CD14-positive monocyte (primary cell): ENCODE results near the gene SFT2D2. TPM values are rescaled to one million over a fixed set of nuclear protein-coding genes. Genes with fewer than 3 reads are reported as not detected.

Source experiments
- DNase-seq, 3 donors: peaks; one replicate each; pipeline ENCODE4 v3.0.0-alpha.2; 2011 to 2022
- H2AFZ ChIP-seq: 2 replicates; pipeline ENCODE4 v1.6.0; 2012; ENCODE audit warnings: mild to moderate bottlenecking, low read depth, low read length, inconsistent platforms; ENCODE audit not compliant: insufficient read depth, poor library complexity, severe bottlenecking
- H3K27ac ChIP-seq, 2 donors: 1 replicate in 1 of 2; 2 replicates in 1 of 2; pipeline ENCODE4 v1.5.1; 2012 to 2013; ENCODE audit warnings: low read length in 2 of 2, control low read depth in 1 of 2, inconsistent platforms in 1 of 2, low read depth in 1 of 2, mild to moderate bottlenecking in 1 of 2
- H3K27me3 ChIP-seq, 2 donors: one replicate each; pipeline versions ENCODE4 v1.6.0 to v1.6.1; 2011 to 2013; ENCODE audit warnings: low read length in 2 of 2; ENCODE audit not compliant: control insufficient read depth in 2 of 2, insufficient read depth in 2 of 2
- H3K36me3 ChIP-seq, 2 donors: replicated peaks in 1 of 2; 1 replicate in 1 of 2; 2 replicates in 1 of 2; pipeline versions ENCODE4 v1.5.1 to v1.6.1; 2012 to 2013; ENCODE audit warnings: low read length in 2 of 2, control low read depth in 1 of 2, inconsistent platforms in 1 of 2, mild to moderate bottlenecking in 1 of 2; ENCODE audit not compliant: insufficient read depth in 2 of 2, control insufficient read depth in 1 of 2
- H3K4me1 ChIP-seq, 2 donors: 1 replicate in 1 of 2; 2 replicates in 1 of 2; pipeline versions ENCODE4 v1.5.1 to v1.6.1; 2012 to 2013; ENCODE audit warnings: low read length in 2 of 2, control low read depth in 1 of 2, inconsistent platforms in 1 of 2, mild to moderate bottlenecking in 1 of 2, moderate library complexity in 1 of 2; ENCODE audit not compliant: insufficient read depth in 2 of 2, control insufficient read depth in 1 of 2
- H3K4me2 ChIP-seq: replicated peaks from 2 replicates; pipeline ENCODE3; 2012; ENCODE audit warnings: low read length, moderate library complexity, mild to moderate bottlenecking; ENCODE audit not compliant: poor library complexity, severe bottlenecking; ENCODE audit errors: extremely low read depth
- H3K4me3 ChIP-seq, 3 experiments: fragments of 200-600 bp in 1 of 3; sonication (generic) in 1 of 3; replicated peaks in 1 of 3; 1 replicate in 2 of 3; 2 replicates in 1 of 3; pipeline ENCODE4 v1.5.1; 2011 to 2013; ENCODE audit warnings: low read length in 3 of 3, mild to moderate bottlenecking in 3 of 3, control low read depth in 2 of 3, low read depth in 2 of 3, inconsistent platforms in 1 of 3, moderate library complexity in 1 of 3
- H3K79me2 ChIP-seq: 2 replicates; pipeline ENCODE4 v1.6.0; 2012; ENCODE audit warnings: mild to moderate bottlenecking, control low read depth, inconsistent platforms, low read length, moderate library complexity; ENCODE audit not compliant: insufficient read depth
- H3K9ac ChIP-seq: 2 replicates; pipeline ENCODE4 v1.6.0; 2017; ENCODE audit warnings: low read length, mild to moderate bottlenecking; ENCODE audit not compliant: insufficient read depth, poor library complexity, severe bottlenecking
- H3K9me3 ChIP-seq, 2 donors: replicated peaks in 1 of 2; 1 replicate in 1 of 2; 2 replicates in 1 of 2; pipeline versions ENCODE4 v1.5.1 to v1.6.1; 2012 to 2013; ENCODE audit warnings: low read length in 2 of 2, control low read depth in 1 of 2; ENCODE audit not compliant: control insufficient read depth in 1 of 2, insufficient read depth in 1 of 2
- H4K20me1 ChIP-seq: 2 replicates; pipeline ENCODE4 v1.6.0; 2012; ENCODE audit warnings: mild to moderate bottlenecking, low read length, control low read depth, moderate library complexity; ENCODE audit not compliant: insufficient read depth
- H3K27ac Mint-ChIP-seq, 7 donors: one replicate each; pipeline ENCODE4 v1.8.0; 2020; ENCODE audit warnings: mild to moderate bottlenecking in 7 of 7, mixed read lengths in 7 of 7, moderate library complexity in 6 of 7, inconsistent platforms in 2 of 7
- H3K27me3 Mint-ChIP-seq, 3 donors: one replicate each; pipeline ENCODE4 v1.8.0; 2021 to 2022; ENCODE audit warnings: low read depth in 3 of 3, mild to moderate bottlenecking in 3 of 3, mixed read lengths in 3 of 3, moderate library complexity in 3 of 3, inconsistent platforms in 1 of 3
- H3K36me3 Mint-ChIP-seq, 2 donors: one replicate each; pipeline ENCODE4 v1.8.0; 2020; ENCODE audit warnings: mixed read lengths in 2 of 2, inconsistent platforms in 1 of 2, mild to moderate bottlenecking in 1 of 2
- H3K4me1 Mint-ChIP-seq: one replicate; pipeline ENCODE4 v1.8.0; 2020; ENCODE audit warnings: mild to moderate bottlenecking, mixed read lengths
- H3K4me3 Mint-ChIP-seq, 2 donors: one replicate each; pipeline ENCODE4 v1.8.0; 2020; ENCODE audit warnings: mild to moderate bottlenecking in 2 of 2, mixed read lengths in 2 of 2, moderate library complexity in 1 of 2
- H3K9me3 Mint-ChIP-seq, 7 donors: one replicate each; pipeline ENCODE4 v1.8.0; 2020 to 2022; ENCODE audit warnings: mixed read lengths in 7 of 7, mild to moderate bottlenecking in 6 of 7, moderate library complexity in 6 of 7, inconsistent platforms in 2 of 7
- WGBS: methylation state at CpG from one replicate; pipeline ENCODE4 v1.1.5; 2013; ENCODE audit warnings: missing lambda C conversion rate; ENCODE audit not compliant: insufficient coverage; 5-methylcytosine and 5-hydroxymethylcytosine counted together
- intact Hi-C, 2 donors: fragments of 100-400 bp; cut with micrococcal nuclease; formaldehyde crosslinking; loops; one replicate each; pipeline versions ENCODE4 v1.15.0 to v1.15.1; 2023
- polyA plus RNA-seq, 3 donors: library from polyadenylated mRNA; depleted of rRNA in 1 of 3; unstranded in 2 of 3; stranded (reverse) in 1 of 3; fragments of 300-500 nt in 2 of 3; fragments of >200 nt in 1 of 3; fragmentation: Illumina TruSeq in 2 of 3; gene quantifications; 1 replicate in 2 of 3; 2 replicates in 1 of 3; pipeline ENCODE4 v1.2.3, GENCODE V29; 2012 to 2021
- TF ChIP-seq, protein P1 (sequence below): fragments of 200-600 bp; IDR thresholded peaks from one replicate; pipeline ENCODE4 v1.8.0; 2022; ENCODE audit warnings: antibody characterized with exemption, mild to moderate bottlenecking

SFT2D2 gene
- polyA plus RNA-seq, 3 donors: 23.7 to 46.6 (median 34.9) TPM

DNA sequence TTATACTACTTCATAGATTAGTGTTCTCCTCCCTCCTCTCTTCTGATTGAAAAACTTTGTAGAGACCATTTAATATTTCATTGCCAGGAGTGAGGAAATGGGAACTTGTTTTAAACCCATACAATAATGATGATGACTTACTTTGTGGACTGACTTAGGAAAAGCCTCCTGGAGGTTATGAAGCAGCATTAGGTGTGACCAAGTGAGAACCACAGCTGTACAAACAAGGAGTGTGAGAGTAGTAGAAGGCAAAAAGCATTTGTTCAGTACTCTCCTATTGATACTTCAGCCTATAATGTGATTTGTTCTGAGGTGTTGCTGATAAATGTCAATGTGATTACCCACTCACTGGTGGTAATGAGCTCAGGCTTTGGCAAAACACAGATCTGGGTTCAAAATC, 38.6 kb upstream of the SFT2D2 start:
- Histone ChIP-seq H4K20me1 (peaks cover 11% of the 10 kb centered on the region), H3K36me3 (peaks cover 56 to 81% of the 10 kb centered on the region in 2 donors), H3K4me3 (no peak overlapping the region), H3K79me2 (peaks cover 26% of the 10 kb centered on the region), H3K9ac (no peak overlapping the region), H3K4me1 (no peaks in the 10 kb centered on the region), H3K4me2 (no peak overlapping the region), H3K27me3 (no peaks in the 10 kb centered on the region), H3K27ac (no peak overlapping the region), H3K9me3 (no peaks in the 10 kb centered on the region), H2AFZ (no peak overlapping the region)
- intact Hi-C loops: no loop called here
- TF ChIP-seq, protein P1, sequence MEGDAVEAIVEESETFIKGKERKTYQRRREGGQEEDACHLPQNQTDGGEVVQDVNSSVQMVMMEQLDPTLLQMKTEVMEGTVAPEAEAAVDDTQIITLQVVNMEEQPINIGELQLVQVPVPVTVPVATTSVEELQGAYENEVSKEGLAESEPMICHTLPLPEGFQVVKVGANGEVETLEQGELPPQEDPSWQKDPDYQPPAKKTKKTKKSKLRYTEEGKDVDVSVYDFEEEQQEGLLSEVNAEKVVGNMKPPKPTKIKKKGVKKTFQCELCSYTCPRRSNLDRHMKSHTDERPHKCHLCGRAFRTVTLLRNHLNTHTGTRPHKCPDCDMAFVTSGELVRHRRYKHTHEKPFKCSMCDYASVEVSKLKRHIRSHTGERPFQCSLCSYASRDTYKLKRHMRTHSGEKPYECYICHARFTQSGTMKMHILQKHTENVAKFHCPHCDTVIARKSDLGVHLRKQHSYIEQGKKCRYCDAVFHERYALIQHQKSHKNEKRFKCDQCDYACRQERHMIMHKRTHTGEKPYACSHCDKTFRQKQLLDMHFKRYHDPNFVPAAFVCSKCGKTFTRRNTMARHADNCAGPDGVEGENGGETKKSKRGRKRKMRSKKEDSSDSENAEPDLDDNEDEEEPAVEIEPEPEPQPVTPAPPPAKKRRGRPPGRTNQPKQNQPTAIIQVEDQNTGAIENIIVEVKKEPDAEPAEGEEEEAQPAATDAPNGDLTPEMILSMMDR: no peak
- peaks cover 57 to 73% of the 10 kb centered on the region in 2 donors for H3K36me3 Mint-ChIP-seq
- no peak for DNase-seq
- no peak overlapping the region for H3K4me3 Mint-ChIP-seq
- peaks cover 0 to 2% (median 0%) of the 10 kb centered on the region in 3 donors for H3K27me3 Mint-ChIP-seq
- no peak overlapping the region for H3K27ac Mint-ChIP-seq
- peaks cover 0 to 2% (median 0%) of the 10 kb centered on the region in 7 donors for H3K9me3 Mint-ChIP-seq
- H3K4me1 Mint-ChIP-seq: no peaks in the 10 kb centered on the region

DNA sequence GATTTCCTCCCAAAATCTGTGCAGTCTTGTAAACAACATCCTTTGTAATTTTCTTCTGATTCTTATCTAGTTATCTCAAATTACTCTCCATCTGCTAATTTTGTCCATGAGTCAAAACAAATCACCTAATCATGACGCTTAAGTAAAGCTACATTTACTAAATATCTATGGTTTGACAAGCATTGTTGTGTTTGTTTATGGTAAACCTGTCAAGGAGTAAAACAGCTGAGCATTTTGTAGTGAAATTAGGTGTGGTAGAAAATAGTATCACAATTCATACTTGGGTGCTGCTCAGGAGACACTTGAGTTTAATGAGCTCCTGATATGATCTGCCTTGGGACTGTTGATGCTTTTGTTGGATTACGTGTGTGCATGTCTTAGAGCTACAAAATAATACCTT, 35.4 kb upstream of the SFT2D2 start:
- Mint-ChIP-seq H3K9me3 (peaks cover 0 to 2% (median 0%) of the 10 kb centered on the region in 7 donors), H3K27ac (no peak overlapping the region), H3K27me3 (peaks cover 0 to 4% (median 0%) of the 10 kb centered on the region in 3 donors), H3K36me3 (peaks cover 66 to 84% of the 10 kb centered on the region in 2 donors), H3K4me1 (no peaks in the 10 kb centered on the region), H3K4me3 (no peak overlapping the region)
- H3K9ac ChIP-seq: no peak overlapping the region
- no peak for DNase-seq
- H3K9me3 ChIP-seq: no peaks in the 10 kb centered on the region
- no peaks in the 10 kb centered on the region for H3K4me1 ChIP-seq
- H2AFZ ChIP-seq: no peak overlapping the region
- peaks cover 63 to 92% of the 10 kb centered on the region in 2 donors for H3K36me3 ChIP-seq
- H3K4me3 ChIP-seq: no peak overlapping the region
- WGBS: 80% methylated on average over 1 of the region's 2 CpGs
- peaks cover 8% of the 10 kb centered on the region for H4K20me1 ChIP-seq
- intact Hi-C loops: no loop called here
- H3K27ac ChIP-seq: no peak overlapping the region
- H3K4me2 ChIP-seq: no peak overlapping the region
- TF ChIP-seq, protein P1: no peak
- no peaks in the 10 kb centered on the region for H3K79me2 ChIP-seq
- H3K27me3 ChIP-seq: no peaks in the 10 kb centered on the region
